Gastroesophageal sphincter (tissue), 4 donors: ENCODE data around the gene NXF2B. TPM values are rescaled to one million over a fixed set of nuclear protein-coding genes. Genes with fewer than 3 reads are reported as not detected.

Experiments used
- ATAC-seq: fragments of 150-250 bp; one replicate; pipeline ENCODE4 v1.9.1; 2016; ENCODE audit warnings: mild to moderate bottlenecking, moderate library complexity
- H3K27ac ChIP-seq, 4 donors: fragments of 200-600 bp; sonication (generic) in 3 of 4; 1 replicate in 3 of 4; 2 replicates in 1 of 4; pipeline ENCODE4 v1.5.1; 2016 to 2019
- H3K27me3 ChIP-seq: fragments of 200-600 bp; sonication (generic); one replicate; pipeline ENCODE4 v1.5.1; 2019
- H3K36me3 ChIP-seq, 2 donors: fragments of 200-600 bp; sonication (generic); one replicate each; pipeline ENCODE4 v1.5.1; 2019; ENCODE audit warnings: control low read depth in 1 of 2
- H3K4me1 ChIP-seq, 3 donors: fragments of 200-600 bp; sonication (generic); 1 replicate in 2 of 3; 2 replicates in 1 of 3; pipeline ENCODE4 v1.5.1; 2016 to 2019; ENCODE audit warnings: control low read depth in 2 of 3
- H3K4me3 ChIP-seq, 2 donors: fragments of 200-600 bp; sonication (generic); one replicate each; pipeline ENCODE4 v1.5.1; 2019; ENCODE audit warnings: mild to moderate bottlenecking in 1 of 2, moderate library complexity in 1 of 2
- H3K9me3 ChIP-seq, 3 donors: fragments of 200-600 bp; sonication (generic); one replicate each; pipeline ENCODE4 v1.5.1; 2017 to 2019; ENCODE audit warnings: control low read depth in 2 of 3
- CTCF ChIP-seq, 4 experiments: fragments of 200-600 bp in 2 of 4; fragments of 450-650 bp in 2 of 4; sonication (generic) in 1 of 4; IDR thresholded peaks; one replicate each; pipeline ENCODE4 v1.5.1; 2017 to 2019; ENCODE audit warnings: antibody characterized with exemption in 4 of 4, mild to moderate bottlenecking in 2 of 4, moderate library complexity in 2 of 4
- EP300 ChIP-seq: sonication (generic); formaldehyde crosslinking; IDR thresholded peaks from one replicate; pipeline ENCODE4 v1.6.1; 2017; ENCODE audit warnings: antibody characterized with exemption, mild to moderate bottlenecking
- POLR2A ChIP-seq, 2 donors: fragments of 450-650 bp; IDR thresholded peaks; one replicate each; pipeline ENCODE4 v1.6.1; 2017; ENCODE audit warnings: antibody characterized with exemption in 2 of 2, mild to moderate bottlenecking in 2 of 2, moderate library complexity in 1 of 2
- POLR2AphosphoS5 ChIP-seq: sonication (generic); formaldehyde crosslinking; IDR thresholded peaks from one replicate; pipeline ENCODE4 v1.6.1; 2017; ENCODE audit warnings: antibody characterized with exemption
- WGBS, 2 donors: methylation state at CpG; one replicate each; pipeline ENCODE4 v1.1.5; 2018; ENCODE audit warnings: low coverage in 1 of 2; 5-methylcytosine and 5-hydroxymethylcytosine counted together
- total RNA-seq, 4 donors: library from RNA; depleted of rRNA; stranded (reverse); fragments of >200 nt; gene quantifications; one replicate each; pipeline ENCODE4 v1.1.0, GENCODE V29; 2016

NXF2B gene
- total RNA-seq, 4 donors from 2014 or later: not detected

GRCh38 chrX:102339312-102340298 lies 100.2 kb downstream of the NXF2B start:
- H3K4me3 ChIP-seq: no peak overlapping the region
- 80 to 100% methylated on average over 1 to 3 of the region's 19 CpGs for WGBS, 2 donors
- no peaks in the 10 kb centered on the region for H3K27me3 ChIP-seq
- H3K9me3 ChIP-seq: no peaks in the 10 kb centered on the region
- H3K36me3 ChIP-seq: no peaks in the 10 kb centered on the region
- TF ChIP-seq POLR2AphosphoS5: no peak
- TF ChIP-seq POLR2A (IDR thresholded peaks at IDR 0.05): no peak
- TF ChIP-seq CTCF (IDR thresholded peaks at IDR 0.05): no peak
- no peak for TF ChIP-seq EP300
- ATAC-seq: no peak
- no peak overlapping the region for H3K27ac ChIP-seq
- H3K4me1 ChIP-seq: no peaks in the 10 kb centered on the region

GRCh38 chrX:102338162-102338561 lies 101.6 kb downstream of the NXF2B start:
- WGBS, 2 donors: 92% methylated on average over 2 of the region's 4 CpGs; no CpG with 5 or more reads in 1 of the 2 donors
- Histone ChIP-seq H3K4me3 (no peak overlapping the region), H3K27me3 (no peaks in the 10 kb centered on the region), H3K4me1 (no peaks in the 10 kb centered on the region), H3K27ac (no peak overlapping the region), H3K9me3 (no peaks in the 10 kb centered on the region), H3K36me3 (no peaks in the 10 kb centered on the region)
- no peak for ATAC-seq
- TF ChIP-seq CTCF (IDR thresholded peaks at IDR 0.05) (no peak), POLR2AphosphoS5 (no peak), EP300 (no peak), POLR2A (IDR thresholded peaks at IDR 0.05) (no peak)

Other genes starting within 250 kb of the NXF2B start
- gene TCP11X1, start 224.7 kb downstream of the NXF2B start, total RNA-seq: not detected
- not detected for gene NXF2, start 192.8 kb downstream of the NXF2B start, total RNA-seq
- not detected for gene TCP11X2, start 31.8 kb upstream of the NXF2B start, total RNA-seq
- 1 to 10 TPM in 1 of 4 donors, not detected in 3; 2.0 TPM for gene TMSB15A, start 76.7 kb upstream of the NXF2B start, total RNA-seq
- 10 to 100 TPM in 3 of 4 donors, 1 to 10 TPM in 1; 4.6 to 16.4 (median 10.7) TPM for gene ARMCX5, start 159.5 kb upstream of the NXF2B start, total RNA-seq
- gene GPRASP1, start 211.5 kb upstream of the NXF2B start, total RNA-seq: 10 to 100 TPM; 10.8 to 33.8 (median 22.0) TPM